ENCODE results near the gene KDM4C. TPM values are rescaled to one million over a fixed set of nuclear protein-coding genes. Genes with fewer than 3 reads are reported as not detected.

KDM4C gene
- polyA plus RNA-seq, 1 experiment = 12.1 TPM

DNA sequence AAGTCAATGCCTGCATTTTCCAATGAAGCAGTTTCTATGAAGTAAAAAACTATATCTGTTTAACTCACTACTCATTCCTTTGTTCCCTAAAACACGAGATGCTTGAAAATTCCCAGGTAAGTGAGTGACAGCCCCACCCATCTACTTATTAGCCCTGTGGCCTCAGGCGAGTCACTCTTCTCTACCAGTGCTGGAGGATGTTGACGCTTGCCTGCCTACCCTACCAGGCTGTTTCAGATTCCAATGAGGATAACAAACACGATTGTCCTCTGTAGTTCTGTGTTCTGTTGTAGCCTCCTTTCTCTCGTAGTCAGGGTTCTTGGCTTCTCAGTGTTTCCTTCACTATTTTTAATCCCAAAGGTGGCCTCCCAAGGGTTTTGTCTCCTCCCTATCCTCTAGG lies 388.8 kb downstream of the KDM4C start:
- no peak for DNase-seq (ENCODE audit: low read depth, low spot score)
- POLR2A ChIA-PET = no interaction called here
- Histone ChIP-seq H3K27ac (ENCODE audit: low read depth, low read length) (no peak overlapping the region), H3K4me3 (ENCODE audit: low read depth, low read length) (no peak overlapping the region), H3K9me3 (ENCODE audit: control insufficient read depth, insufficient read depth, low read length) (peaks cover 4% of the 10 kb centered on the region; the same call in 1 of the 2 replicates), H3K27me3 (ENCODE audit: control insufficient read depth, insufficient read depth, low read length) (no peaks in the 10 kb centered on the region)
- TF ChIP-seq CTCF (IDR thresholded peaks at IDR 0.05; ENCODE audit: low read depth, low read length) = no peak
- CTCF ChIA-PET = no interaction called here

DNA sequence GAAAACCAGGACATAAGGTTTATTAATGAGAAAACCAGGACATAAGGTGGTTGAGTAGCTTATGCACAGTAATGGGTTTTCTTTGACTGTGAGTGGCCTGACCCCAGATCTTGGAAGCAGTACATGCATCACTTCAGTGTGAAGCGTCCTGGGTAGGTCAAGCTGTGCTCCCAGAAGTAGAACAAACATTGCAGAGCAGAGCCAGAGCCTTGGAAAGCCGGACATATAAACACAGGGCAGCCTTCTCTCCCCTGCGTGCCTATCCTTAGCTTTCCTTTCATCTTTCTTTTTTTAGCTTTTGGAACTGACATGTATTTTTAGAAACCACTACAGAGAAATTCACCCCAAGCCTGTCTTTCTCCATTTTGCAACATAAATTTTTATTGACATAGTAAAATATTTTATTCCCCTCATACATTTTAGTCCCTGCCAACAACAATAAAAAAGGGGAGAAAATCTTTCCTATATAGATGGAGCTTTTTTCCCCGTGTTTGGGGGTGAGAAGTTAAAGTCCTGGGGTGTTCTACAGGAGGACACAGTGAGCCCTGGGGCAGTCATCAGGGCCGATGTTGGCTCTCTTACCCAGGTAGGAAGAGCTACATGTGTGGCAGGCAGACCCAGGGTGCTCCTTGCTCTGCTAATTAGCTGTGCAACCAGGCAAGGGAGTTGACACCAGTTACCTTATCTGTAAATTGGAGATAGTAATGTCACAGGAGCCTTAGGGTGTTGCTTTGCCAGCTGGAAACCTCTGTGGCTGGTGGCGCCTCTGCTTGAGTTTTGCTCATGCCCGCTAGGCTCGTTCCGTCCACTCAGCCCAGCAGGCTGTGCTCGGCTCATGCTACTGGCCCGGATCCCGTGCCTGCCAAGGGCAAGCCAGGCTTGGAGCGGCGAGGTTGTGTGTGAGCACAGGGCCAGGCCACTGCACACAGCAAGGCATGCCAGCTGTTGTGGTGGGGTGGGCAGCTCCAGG lies 389.6 kb downstream of the KDM4C start:
- CTCF ChIA-PET = no interaction called here
- H3K27ac ChIP-seq (ENCODE audit: low read depth, low read length) = no peak overlapping the region
- no peak overlapping the region for H3K4me3 ChIP-seq (ENCODE audit: low read depth, low read length)
- H3K9me3 ChIP-seq (ENCODE audit: control insufficient read depth, insufficient read depth, low read length) = peaks cover 4% of the 10 kb centered on the region; the same call in 1 of the 2 replicates
- no peaks in the 10 kb centered on the region for H3K27me3 ChIP-seq (ENCODE audit: control insufficient read depth, insufficient read depth, low read length)
- POLR2A ChIA-PET = no interaction called here
- TF ChIP-seq CTCF (IDR thresholded peaks at IDR 0.05; ENCODE audit: low read depth, low read length) = no peak
- no peak for DNase-seq (ENCODE audit: low read depth, low spot score)

DNA sequence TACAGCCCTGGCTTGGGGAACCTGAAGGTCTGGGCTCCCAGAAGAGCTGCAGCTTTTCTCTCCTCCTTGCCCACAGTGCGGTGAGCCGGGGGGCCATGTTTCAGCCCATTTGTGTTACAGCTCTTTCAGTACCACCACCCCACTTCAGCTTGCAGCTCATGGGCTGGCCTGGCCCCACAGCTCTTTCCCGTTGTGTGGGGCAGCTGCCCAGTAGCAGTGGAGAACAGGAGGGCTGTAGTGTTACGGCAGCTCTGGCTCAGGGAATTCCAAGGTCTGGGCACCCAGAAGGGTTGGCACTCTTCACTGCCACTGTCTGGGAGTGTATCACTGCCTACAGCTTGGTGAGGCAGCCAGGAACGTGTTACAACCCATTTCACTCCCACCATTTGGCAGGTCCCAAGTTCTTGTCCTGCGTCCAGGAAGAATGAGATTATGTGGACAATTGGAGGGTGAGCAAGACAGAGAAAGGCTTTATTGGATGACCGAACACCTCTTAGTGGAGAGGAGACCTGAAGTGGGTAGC lies 390.5 kb downstream of the KDM4C start:
- TF ChIP-seq CTCF (IDR thresholded peaks at IDR 0.05; ENCODE audit: low read depth, low read length) = no peak
- peaks cover 4% of the 10 kb centered on the region; the same call in 1 of the 2 replicates for H3K9me3 ChIP-seq (ENCODE audit: control insufficient read depth, insufficient read depth, low read length)
- no peaks in the 10 kb centered on the region for H3K27me3 ChIP-seq (ENCODE audit: control insufficient read depth, insufficient read depth, low read length)
- no peak overlapping the region for H3K4me3 ChIP-seq (ENCODE audit: low read depth, low read length)
- ChIA-PET CTCF (no interaction called here), POLR2A (no interaction called here)
- no peak for DNase-seq (ENCODE audit: low read depth, low spot score)
- no peak overlapping the region for H3K27ac ChIP-seq (ENCODE audit: low read depth, low read length)

GRCh38 chr9:7149258-7149657 lies 391.5 kb downstream of the KDM4C start:
- CTCF ChIA-PET = interaction anchor here (0.6 kb wide), 1 partner anchor 406 kb away, joined by 3 read pairs; no protein-coding TSS in a partner anchor
- POLR2A ChIA-PET = no interaction called here
- H3K27me3 ChIP-seq (ENCODE audit: control insufficient read depth, insufficient read depth, low read length) = no peaks in the 10 kb centered on the region
- no peak overlapping the region for H3K27ac ChIP-seq (ENCODE audit: low read depth, low read length)
- H3K4me3 ChIP-seq (ENCODE audit: low read depth, low read length) = no peak overlapping the region
- peaks cover 4% of the 10 kb centered on the region; the same call in 1 of the 2 replicates for H3K9me3 ChIP-seq (ENCODE audit: control insufficient read depth, insufficient read depth, low read length)
- no peak for DNase-seq (ENCODE audit: low read depth, low spot score)
- TF ChIP-seq CTCF (IDR thresholded peaks at IDR 0.05; ENCODE audit: low read depth, low read length) = no peak
